ENCODE data around the gene INSM1.

Gene INSM1

DNA sequence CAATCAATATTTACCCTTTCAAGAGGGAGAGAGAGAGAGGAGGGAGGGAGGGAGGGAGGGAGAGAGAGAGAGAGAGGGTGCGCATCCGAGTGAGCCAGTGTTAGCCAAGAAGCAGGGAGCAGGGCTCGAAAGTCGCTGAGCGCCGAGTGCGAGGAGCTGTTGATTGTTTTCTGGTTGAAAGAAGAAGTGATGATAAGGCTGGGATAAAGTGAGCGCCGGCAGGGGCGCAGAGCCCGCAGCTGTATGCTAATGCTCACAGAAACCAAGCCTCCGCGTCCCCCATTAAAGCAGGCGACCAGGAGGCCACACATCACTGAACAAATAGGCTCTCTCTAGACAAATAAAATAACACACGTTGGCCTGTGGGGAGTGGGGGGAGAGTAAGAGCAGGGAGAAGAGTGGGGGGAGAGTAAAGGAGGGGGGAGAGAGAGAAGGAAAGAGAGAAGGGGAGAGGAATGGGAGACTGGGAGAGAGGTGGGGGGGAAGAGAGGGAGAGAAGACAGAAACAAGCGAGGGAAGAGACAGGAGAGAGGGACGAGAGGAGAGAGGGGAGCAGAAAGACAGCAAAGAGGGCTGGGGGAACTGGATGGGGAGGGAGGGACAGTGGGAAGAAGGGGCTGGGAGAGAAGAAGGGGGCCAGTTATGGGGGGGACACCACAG is 5.0 kb upstream of the INSM1 start:
- DNase-seq (ENCODE audit: low spot score): peak; percentile 30

DNA sequence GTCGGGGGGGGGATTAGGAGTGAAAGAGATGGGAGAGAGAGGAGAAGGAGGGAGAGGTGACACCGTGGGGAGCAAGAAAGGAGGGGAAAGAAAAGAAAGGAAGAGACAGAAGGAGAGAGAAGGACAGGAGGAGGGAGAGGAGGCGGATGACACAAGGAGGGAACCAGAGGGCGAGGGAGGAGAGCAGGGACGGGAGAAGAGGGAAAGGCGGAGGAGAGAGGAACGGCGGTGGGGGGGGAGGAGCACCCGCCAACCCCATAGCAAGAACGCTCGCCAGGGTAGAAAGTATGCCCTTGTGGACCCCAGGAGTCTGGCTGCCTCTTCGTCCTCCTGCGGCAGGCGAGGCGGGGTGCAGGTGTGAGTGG is 4.5 kb upstream of the INSM1 start:
- peak; percentile 13 for DNase-seq (ENCODE audit: low spot score)

DNA sequence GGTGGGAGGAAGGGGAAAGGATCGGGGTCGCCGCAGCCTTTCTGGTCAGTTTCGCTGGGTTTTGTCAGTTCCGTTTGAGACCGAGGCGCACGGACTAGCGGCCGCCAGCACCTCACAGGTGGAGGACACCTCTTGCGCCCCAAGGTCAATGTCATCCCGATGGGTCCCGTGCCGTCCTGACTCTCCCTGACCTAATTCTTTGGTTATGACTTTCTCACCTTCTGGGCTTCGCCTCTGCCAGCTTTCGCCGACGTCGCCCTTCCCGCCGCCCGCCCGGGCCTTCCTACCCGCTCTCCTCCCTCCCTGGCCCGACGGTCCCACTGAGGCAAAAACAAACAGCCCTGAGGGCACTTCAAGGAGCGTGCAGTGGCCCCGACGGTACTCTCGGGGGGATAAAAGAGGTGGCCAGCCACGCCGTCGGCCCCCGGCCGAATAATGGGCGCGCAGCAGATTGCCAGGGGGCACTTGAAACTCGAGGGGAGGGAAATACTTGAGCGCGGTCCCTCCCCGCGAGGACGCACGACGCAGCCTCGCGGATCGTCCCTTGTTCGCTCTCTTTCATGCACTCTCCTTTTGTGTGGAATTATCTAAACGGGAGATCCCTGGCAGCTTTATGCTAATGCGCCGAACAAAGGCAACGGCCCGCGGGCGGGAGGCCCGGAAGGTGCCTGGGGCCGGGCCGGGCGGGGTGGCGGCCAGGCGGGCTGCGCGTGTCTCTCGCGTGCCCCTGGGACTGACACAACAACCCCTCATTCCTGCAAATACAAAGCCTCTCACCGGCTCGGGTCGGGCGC is 3.9 kb upstream of the INSM1 start:
- no peak for DNase-seq (ENCODE audit: low spot score)

DNA sequence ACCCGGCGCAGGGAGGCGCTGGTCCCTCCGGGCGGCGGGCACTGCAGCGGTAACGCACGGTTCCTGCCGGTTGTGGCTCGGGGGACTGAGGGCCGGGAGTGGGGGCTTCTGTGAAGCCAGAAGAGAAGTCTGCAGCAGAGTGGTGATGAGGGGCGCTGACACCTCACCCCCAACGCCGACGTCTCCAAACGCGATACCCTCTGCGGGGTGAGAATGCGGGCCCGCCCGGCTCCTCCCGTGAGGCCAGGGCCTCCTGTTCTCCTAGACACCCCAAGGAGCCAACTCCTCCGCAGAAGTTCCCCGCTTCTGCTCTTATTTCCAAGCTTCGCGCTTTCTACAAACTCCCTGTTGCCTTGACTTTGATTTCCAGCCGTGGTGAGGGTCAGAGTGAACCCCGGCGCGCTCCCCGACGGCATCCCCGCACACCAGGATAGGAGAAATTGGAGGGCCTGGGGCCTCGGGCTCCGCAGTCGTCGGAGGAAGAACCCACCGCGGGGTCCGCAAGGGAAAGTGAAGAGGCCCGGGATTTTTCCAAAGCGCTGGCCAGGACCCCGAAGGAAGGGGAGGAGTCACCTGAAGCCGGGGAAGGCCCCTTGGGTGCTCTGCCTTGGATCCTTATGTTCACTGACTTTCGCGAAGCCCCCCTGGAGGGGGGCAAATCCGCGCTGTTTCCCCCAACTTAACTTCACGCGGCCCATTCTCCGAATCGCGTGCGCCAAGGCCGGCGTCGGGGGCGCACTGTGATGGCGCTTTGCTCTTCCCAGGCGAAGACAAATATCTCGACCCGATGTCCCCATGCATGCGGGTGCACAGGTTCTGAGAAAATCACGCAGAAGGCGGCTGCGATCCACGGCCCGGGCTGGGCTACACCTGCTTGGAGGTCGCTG is 3.1 kb upstream of the INSM1 start:
- no peak for DNase-seq (ENCODE audit: low spot score)

DNA sequence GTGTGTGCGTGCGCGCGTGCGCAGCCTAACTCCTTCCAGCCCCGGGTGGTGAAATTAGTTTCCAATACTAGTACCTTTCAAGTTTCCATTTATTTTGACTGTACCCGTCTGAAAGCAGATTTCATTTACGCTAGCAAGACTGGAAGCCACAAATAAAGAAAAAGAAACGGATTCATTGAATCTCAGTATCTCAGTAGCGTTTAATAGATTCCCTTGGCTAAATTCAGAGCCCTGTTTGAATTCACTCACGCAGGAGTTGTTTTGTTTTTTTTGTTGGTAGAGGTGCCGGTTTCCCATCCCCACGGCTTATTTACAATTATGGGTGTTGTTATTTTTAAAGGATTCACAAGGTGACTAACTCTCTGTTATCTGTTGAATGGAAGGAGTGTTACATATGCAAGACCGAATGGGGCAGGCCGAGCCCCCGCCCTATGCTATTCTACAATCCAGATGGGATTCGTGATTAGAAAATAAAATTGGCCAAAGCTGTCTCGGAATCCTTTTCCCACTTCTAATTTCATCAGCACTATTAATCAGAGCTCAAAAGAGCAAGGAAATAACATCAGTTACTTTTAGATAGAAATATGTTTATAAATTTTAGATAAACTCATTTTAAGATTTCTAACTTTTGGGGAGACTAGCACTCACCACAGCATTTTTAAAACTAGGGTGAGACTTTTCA is 2.3 kb upstream of the INSM1 start:
- no peak for DNase-seq (ENCODE audit: low spot score)

DNA sequence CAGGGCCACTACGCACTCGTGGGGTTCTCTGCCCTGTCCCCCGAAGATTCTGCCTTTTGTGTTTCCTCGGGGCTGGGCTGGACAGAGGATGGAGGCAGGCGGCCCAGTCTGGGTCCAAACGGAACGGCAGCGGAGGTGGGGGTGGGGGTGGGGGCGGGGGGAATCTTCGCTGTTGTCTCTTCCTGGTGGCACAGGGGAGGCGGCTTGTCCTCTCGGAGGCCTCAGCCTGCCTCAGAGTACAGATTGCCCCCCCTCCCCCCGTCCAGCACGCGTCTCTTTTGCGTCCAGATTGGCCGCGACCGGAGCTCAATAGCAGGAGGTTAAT is 1.4 kb upstream of the INSM1 start:
- no peak for DNase-seq (ENCODE audit: low spot score)

DNA sequence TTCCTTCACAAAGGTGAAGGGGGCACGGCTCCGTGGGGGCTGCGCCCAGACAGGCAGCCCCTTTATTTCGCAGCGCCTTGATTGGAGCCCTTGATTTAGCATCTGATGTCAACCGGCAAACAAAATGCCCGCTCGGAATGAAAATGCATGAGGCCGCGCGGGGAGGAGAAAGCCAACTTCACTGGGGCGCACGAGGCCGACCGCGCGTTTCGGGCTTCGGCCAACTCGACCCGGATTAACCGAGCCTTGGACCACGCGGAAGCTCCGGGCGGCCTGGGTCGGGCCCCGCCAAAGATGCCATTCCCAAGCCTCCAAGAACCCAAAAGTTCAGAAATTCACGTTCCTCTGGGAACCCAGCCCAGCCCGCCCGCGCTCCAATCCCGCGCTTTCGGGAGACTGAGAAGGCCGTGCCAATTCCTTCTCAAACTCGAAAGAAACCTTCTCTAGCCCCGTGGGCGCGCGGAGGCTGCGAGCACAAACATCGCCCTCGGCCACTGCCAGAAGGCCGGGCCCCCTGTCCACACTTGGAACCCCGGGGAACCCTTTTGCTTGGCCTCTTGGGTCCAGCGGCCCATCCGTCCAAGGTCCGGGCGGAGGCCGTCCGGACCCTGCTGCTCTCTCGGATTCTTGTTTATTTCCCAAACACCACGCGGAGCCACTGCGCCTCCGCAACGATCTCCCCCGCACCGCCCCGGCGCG is 879 bp upstream of the INSM1 start:
- no peak for DNase-seq (ENCODE audit: low spot score)

DNA sequence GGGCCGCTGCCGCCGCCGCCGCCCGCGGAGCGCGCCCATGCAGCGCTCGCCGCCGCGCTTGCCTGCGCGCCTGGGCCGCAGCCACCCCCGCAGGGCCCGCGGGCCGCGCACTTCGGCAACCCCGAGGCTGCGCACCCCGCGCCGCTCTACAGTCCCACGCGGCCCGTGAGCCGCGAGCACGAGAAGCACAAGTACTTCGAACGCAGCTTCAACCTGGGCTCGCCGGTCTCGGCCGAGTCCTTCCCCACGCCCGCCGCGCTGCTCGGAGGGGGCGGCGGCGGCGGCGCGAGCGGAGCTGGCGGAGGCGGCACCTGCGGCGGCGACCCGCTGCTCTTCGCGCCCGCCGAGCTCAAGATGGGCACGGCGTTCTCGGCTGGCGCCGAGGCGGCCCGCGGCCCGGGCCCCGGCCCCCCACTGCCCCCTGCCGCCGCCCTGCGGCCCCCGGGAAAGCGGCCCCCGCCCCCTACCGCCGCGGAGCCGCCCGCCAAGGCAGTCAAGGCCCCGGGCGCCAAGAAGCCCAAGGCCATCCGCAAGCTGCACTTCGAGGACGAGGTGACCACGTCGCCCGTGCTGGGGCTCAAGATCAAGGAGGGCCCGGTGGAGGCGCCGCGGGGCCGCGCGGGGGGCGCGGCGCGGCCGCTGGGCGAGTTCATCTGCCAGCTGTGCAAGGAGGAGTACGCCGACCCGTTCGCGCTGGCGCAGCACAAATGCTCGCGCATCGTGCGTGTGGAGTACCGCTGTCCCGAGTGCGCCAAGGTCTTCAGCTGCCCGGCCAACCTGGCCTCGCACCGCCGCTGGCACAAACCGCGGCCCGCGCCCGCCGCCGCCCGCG is 730 bp downstream of the INSM1 start:
- no peak for DNase-seq (ENCODE audit: low spot score)

DNA sequence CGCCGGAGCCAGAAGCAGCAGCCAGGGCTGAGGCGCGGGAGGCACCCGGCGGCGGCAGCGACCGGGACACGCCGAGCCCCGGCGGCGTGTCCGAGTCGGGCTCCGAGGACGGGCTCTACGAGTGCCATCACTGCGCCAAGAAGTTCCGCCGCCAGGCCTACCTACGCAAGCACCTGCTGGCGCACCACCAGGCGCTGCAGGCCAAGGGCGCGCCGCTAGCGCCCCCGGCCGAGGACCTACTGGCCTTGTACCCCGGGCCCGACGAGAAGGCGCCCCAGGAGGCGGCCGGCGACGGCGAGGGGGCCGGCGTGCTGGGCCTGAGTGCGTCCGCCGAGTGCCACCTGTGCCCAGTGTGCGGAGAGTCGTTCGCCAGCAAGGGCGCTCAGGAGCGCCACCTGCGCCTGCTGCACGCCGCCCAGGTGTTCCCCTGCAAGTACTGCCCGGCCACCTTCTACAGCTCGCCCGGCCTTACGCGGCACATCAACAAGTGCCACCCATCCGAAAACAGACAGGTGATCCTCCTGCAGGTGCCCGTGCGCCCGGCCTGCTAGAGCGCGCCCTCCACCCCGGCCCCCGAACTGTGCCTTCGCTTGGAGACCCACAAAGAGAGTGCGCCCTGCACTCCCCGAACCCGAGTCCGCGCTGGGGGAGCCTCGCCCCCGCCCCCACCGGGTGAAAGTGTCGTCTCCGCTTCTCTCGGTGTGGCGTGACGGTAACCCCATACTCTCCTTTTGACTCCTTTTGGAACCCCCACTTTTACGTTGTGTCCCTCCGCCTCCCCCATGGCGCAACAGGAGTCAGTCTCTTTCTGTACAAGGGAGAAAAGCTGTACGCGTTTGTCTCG is 1.6 kb downstream of the INSM1 start:
- DNase-seq (ENCODE audit: low spot score): no peak

DNA sequence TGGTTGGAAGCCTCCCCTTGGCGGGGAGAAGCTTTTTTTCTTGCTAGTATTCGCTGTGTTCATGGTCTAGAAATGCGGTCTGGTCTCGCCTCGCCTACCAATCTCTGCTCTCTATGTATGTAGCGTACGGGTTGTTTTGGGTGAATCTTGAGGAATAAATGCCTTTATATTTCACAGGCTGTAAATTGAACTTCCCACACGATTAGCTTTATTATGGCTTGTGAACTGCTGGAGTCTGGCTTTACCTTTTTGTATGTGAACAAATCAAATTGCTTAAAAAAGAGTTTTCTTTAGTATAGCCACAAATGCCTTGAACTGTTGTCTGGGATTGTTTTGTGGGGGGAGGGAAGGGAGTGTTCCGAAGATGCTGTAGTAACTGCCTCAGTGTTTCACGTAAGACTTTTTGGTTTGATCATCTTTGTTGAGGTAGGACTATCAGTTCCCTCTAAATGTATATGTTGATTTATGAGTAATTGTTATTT is 2.2 kb downstream of the INSM1 start:
- no peak for DNase-seq (ENCODE audit: low spot score)

DNA sequence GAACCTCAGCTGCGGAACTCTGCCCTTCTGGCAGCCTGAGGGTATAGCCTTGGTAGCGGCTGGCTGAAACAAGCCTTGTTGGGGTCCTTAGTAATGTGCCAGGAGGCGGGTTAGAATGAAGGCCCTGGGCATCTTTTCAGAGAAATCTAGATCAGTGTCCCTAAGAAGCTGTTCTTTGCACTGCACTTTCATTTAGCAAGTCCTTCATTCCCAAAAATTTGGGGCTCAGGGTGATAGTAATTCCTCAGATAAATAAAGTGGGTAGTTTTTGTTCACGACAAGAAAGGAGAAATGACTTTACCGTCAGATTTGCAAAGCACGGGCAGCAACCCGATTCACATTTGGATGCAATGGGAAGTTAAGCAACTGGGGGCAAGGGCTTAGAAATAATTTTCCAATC is 3.2 kb downstream of the INSM1 start:
- no peak for DNase-seq (ENCODE audit: low spot score)

DNA sequence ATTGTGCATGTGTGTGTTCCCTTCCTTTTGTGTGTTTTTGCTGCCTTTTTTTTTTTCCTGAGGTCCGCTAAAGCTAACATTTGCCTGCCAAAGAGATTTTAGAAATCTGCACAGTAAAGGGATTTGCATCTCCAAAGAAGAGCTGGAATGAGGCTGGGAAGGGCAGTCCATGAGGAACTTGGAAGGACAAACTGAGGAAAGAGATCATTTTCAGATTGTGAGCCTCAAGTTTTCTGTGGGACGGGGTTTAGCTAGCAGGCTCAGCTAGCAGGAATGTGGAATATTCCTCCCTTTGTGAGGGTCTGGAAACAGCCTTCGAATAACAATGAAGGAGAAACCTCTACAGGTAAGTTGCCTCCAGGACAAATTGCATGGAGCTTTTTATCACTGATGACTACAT is 3.8 kb downstream of the INSM1 start:
- no peak for DNase-seq (ENCODE audit: low spot score)

DNA sequence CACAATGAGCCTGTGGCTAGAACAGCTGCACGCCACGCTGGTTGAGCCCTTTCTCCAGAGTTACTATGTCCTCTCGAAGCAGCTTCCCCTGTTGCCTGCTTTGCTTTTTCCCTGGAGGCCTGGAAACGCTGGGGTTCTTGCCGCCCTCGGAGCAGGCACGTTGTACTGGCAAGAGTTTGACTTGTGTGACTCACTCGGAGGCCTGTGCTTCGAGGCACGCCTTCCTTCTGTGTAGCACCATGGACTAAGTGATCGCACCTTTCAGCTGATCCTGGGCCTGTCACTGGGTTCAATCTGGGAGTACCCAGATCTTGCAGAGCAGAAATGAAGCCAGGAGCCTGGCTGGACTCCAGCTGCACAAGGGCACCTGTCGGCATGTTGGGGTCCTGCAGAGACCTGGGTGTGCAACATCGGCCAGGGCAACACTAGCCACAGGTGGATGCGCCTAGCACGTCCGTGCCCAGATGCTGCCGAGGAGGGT is 5.2 kb downstream of the INSM1 start:
- DNase-seq (ENCODE audit: low spot score): peak; percentile 47

DNA sequence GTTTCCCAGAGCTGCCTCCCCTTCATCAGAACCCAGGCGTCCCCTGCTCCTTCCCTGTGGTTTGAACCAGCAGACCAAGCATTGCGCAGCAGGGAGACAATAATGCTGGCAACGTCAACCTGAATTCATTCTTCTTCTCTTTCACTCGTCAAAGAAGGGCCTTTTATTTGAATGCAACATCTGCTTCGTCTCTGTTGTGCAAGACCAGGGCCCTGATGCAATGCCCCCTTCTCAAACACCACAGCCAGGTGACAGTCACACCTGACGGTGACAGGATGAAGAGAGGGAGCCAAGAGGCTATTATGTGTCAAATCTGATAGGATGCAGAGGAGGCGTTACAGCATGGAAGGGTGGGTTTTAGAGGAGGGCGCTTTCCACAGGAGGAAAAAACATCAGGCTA is 8.0 kb downstream of the INSM1 start:
- no peak for DNase-seq (ENCODE audit: low spot score)

DNA sequence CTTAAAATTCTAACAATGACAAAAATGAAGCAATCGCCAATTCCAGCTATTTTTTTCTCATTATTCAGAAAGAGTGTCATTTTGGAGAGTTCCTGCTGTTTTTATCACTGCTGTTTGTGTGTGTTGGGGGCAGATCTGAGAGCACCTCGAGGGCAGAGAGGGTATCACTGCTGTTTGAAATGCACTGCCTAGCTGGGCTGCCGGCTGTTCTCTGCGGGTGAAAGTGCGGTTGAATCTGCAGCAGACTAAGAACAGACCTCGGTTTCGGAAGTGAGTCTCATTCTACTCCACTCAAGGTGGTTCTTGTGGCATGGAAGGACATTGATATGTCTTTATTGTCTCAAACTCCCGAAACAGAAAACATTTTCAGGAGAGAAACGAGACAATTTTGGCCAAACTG is 18.3 kb downstream of the INSM1 start:
- no peak for DNase-seq (ENCODE audit: low spot score)

DNA sequence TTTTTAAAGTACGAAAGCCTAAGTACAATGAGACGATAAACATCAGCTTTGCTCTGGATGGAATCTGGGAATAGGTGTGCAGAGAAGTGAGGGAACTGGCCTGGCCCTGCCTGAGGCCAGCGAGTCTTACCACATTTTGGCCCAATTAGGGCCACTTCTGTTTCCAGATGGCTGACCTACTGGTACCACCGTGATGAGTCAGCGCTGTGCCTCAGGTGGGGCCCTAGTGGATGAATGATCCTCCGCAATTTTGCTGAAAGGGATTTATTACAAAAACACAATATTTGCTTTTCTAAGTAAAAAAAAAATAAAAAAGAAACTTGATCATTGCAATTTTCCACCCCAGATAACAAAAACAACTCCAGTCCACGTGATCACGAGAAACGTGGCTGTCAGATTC is 22.5 kb downstream of the INSM1 start:
- no peak for DNase-seq (ENCODE audit: low spot score)

DNA sequence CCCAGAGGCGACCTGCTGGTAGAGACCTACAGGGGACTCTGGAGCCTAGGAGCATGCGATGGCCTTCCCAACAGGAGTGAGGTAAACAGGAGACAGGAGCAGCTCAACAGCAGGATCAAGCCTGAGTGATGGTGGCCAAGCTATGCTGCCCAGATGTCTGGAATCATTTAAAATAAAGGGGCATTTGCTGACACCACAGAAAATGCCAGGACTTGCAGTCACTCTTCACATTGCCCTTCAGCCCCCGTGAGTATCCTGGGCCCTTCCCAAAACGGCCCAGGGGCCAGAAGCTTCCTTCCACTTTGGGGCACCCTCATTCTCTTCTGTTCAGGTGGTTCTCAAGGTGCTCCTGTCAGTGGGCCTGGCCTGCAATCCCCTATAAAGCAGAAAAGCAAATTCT is 23.2 kb downstream of the INSM1 start:
- no peak for DNase-seq (ENCODE audit: low spot score)

DNA sequence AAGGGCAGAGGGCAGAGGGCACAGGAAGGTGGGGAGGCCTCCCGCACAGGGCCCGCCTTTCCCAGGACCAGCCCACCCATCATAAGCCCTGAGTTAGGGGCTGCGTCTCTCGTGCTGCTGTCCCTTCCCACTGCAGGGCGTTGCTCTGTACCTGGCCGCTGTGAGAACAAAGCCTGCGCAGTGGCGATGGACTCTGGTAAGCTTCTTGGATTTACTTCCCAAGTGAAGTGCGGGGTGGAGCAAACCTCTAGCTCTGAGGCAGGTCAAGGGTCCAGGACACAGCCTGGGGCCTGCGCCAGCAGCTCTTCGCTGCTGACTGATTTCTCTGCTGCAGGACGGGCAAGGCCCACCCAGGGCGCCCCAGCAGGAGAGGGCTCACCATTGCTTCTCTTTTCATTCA is 23.9 kb downstream of the INSM1 start:
- no peak for DNase-seq (ENCODE audit: low spot score)

DNA sequence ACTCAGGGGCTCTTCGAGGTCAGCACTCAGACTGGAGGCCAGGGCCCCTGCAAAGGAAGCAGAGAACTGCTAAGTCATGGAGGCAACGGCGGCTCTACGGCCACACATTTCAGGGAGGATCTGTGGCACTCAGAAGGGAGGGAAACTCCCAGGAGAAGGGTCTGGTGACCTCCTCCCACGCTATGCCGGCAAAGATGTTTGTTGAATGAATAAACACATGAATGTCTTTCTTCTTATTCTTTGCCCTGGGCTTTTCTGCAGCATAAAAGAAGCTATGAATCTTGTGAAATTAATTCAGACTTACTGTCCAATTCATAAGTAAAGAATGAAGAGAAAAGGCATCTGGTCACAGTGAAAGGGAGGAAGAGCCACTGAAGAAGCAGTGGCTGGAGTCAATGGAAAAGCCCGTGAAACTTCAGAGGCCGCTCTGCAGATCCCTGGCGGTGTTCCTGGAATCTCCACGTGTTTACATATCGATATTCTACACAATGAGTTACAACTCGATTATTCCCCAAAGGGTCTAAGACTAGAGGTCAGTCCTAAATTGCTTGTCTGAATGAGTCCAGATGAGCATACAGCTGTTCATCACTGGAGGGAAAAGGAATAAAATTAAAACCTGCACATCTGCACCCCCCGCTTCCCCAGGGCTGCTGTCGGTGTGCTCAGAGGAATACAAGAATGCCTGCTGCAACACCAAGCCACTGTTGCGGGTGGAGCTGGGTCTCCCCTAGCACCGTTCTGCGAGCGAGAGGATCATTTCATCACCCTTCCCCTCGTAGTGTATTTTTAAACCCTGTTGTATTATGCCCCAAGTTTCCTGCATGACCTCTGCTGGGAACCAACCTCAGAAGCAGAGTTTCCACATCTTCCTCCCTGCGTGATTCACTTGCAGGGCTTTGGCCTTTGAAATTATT is 25.6 kb downstream of the INSM1 start:
- DNase-seq (ENCODE audit: low spot score): no peak
